H1 (cell line): ENCODE measurements around the gene NRSN2. TPM values are rescaled to one million over a fixed set of nuclear protein-coding genes. Genes with fewer than 3 reads are reported as not detected.

Experiments
- CTCF ChIA-PET: fragments of 300-600 bp; sonication (Branson Sonifier 250); formaldehyde crosslinking; loops from one replicate; lab custom pipeline; 2021; ENCODE audit not compliant: partially characterized antibody; lab: Charles Lee
- POLR2A ChIA-PET: fragments of 300-600 bp; sonication (Branson Sonifier 250); formaldehyde crosslinking; loops from one replicate; lab custom pipeline; 2021; ENCODE audit warnings: inconsistent platforms; ENCODE audit not compliant: partially characterized antibody; lab: Charles Lee
- DNase-seq, 2 experiments: peaks; one replicate each; pipeline versions ENCODE4 v3.0.0 to v3.0.0-alpha.2; 2010 to 2022; ENCODE audit warnings: low spot score in 2 of 2, low read depth in 1 of 2, mixed read lengths in 1 of 2
- FAIRE-seq: peaks from 2 replicates; lab custom pipeline; 2011; peaks lifted over from hg19 to GRCh38; lab: Jason Lieb, UNC
- H2AFZ ChIP-seq: 2 replicates; pipeline ENCODE4 v1.8.1; 2012; ENCODE audit warnings: low read length, inconsistent platforms
- H2AK5ac ChIP-seq: 2 replicates; pipeline ENCODE4 v1.6.1; 2013; ENCODE audit warnings: low read depth, low read length
- H2BK120ac ChIP-seq: replicated peaks from 2 replicates; pipeline ENCODE3; 2013; ENCODE audit warnings: low read depth, low read length, inconsistent platforms
- H2BK12ac ChIP-seq: 2 replicates; pipeline ENCODE4 v1.6.1; 2013; ENCODE audit warnings: low read depth, low read length
- H2BK15ac ChIP-seq: 2 replicates; pipeline ENCODE4 v1.6.1; 2013; ENCODE audit warnings: low read length
- H2BK20ac ChIP-seq: 2 replicates; pipeline ENCODE4 v1.6.1; 2013; ENCODE audit warnings: low read length
- H2BK5ac ChIP-seq: 2 replicates; pipeline ENCODE4 v1.6.1; 2013; ENCODE audit warnings: low read depth, low read length
- H3K14ac ChIP-seq: 2 replicates; pipeline ENCODE4 v1.6.1; 2013; ENCODE audit warnings: inconsistent platforms; ENCODE audit not compliant: insufficient read length
- H3K18ac ChIP-seq: 2 replicates; pipeline ENCODE4 v1.6.1; 2013; ENCODE audit warnings: low read length; ENCODE audit errors: extremely low read depth
- H3K23ac ChIP-seq: 2 replicates; pipeline ENCODE4 v1.6.1; 2013; ENCODE audit warnings: inconsistent platforms; ENCODE audit not compliant: insufficient read length
- H3K23me2 ChIP-seq: 2 replicates; pipeline ENCODE4 v1.6.1; 2013; ENCODE audit warnings: low read depth, low read length
- H3K27ac ChIP-seq: 2 replicates; pipeline ENCODE4 v1.6.1; 2011; ENCODE audit warnings: low read depth, low read length, inconsistent platforms
- H3K27me3 ChIP-seq, 4 experiments: replicated peaks in 1 of 4; 1 replicate in 1 of 4; 2 replicates in 3 of 4; pipeline versions ENCODE4 v1.6.1 to v1.8.1; 2011 to 2013; ENCODE audit warnings: low read length in 3 of 4, mild to moderate bottlenecking in 3 of 4, inconsistent platforms in 2 of 4, mixed read lengths in 2 of 4, moderate library complexity in 1 of 4; ENCODE audit not compliant: control insufficient read depth in 3 of 4, insufficient read depth in 3 of 4; ENCODE audit errors: extremely low read depth in 1 of 4
- H3K36me3 ChIP-seq, 4 experiments: 2 replicates each; pipeline versions ENCODE4 v1.6.1 to v1.8.1; 2011 to 2013; ENCODE audit warnings: mild to moderate bottlenecking in 4 of 4, low read length in 3 of 4, moderate library complexity in 2 of 4, control low read depth in 1 of 4, inconsistent platforms in 1 of 4; ENCODE audit not compliant: insufficient read depth in 4 of 4, control insufficient read depth in 2 of 4
- H3K4ac ChIP-seq: replicated peaks from 2 replicates; pipeline ENCODE3; 2013; ENCODE audit warnings: low read length, low read depth, mixed read lengths, inconsistent platforms; ENCODE audit not compliant: insufficient read length
- H3K4me1 ChIP-seq, 4 experiments: replicated peaks in 1 of 4; 1 replicate in 1 of 4; 2 replicates in 3 of 4; pipeline versions ENCODE4 v1.6.1 to v1.8.1; 2011 to 2013; ENCODE audit warnings: low read length in 3 of 4, inconsistent platforms in 2 of 4, mixed read lengths in 1 of 4; ENCODE audit not compliant: insufficient read depth in 4 of 4, control insufficient read depth in 3 of 4
- H3K4me2 ChIP-seq, 2 experiments: 2 replicates each; pipeline versions ENCODE4 v1.6.1 to v1.8.1; 2011 to 2013; ENCODE audit warnings: low read depth in 2 of 2, low read length in 2 of 2, control low read depth in 1 of 2, inconsistent platforms in 1 of 2, mild to moderate bottlenecking in 1 of 2; ENCODE audit not compliant: insufficient read depth in 1 of 2
- H3K4me3 ChIP-seq, 4 experiments: fragments of 200-600, 300-600 bp in 1 of 4; sonication (generic), shearing (Covaris generic), sonication (Bioruptor Twin) in 1 of 4; 2 replicates each; pipeline versions ENCODE4 v1.5.1 to v1.8.1; 2011 to 2016; ENCODE audit warnings: low read length in 4 of 4, low read depth in 3 of 4, control low read depth in 2 of 4, inconsistent platforms in 2 of 4, mild to moderate bottlenecking in 2 of 4, mixed read lengths in 1 of 4, moderate library complexity in 1 of 4; ENCODE audit not compliant: insufficient read depth in 2 of 4; ENCODE audit errors: extremely low read depth in 1 of 4
- H3K56ac ChIP-seq: replicated peaks from 2 replicates; pipeline ENCODE3; 2013; ENCODE audit warnings: low read depth, mild to moderate bottlenecking, mixed read lengths, low read length, inconsistent platforms; ENCODE audit not compliant: insufficient read length
- H3K79me1 ChIP-seq: 2 replicates; pipeline ENCODE4 v1.6.1; 2013; ENCODE audit warnings: low read depth, low read length, control low read depth
- H3K79me2 ChIP-seq, 2 experiments: 2 replicates each; pipeline versions ENCODE4 v1.6.1 to v1.8.1; 2012 to 2013; ENCODE audit warnings: low read length in 2 of 2, mild to moderate bottlenecking in 2 of 2, inconsistent platforms in 1 of 2; ENCODE audit not compliant: insufficient read depth in 2 of 2, control insufficient read depth in 1 of 2
- H3K9ac ChIP-seq, 4 experiments: replicated peaks in 1 of 4; 1 replicate in 1 of 4; 2 replicates in 3 of 4; pipeline versions ENCODE4 v1.6.1 to v1.8.1; 2011 to 2013; ENCODE audit warnings: low read depth in 3 of 4, low read length in 3 of 4, control low read depth in 2 of 4, mild to moderate bottlenecking in 2 of 4, moderate library complexity in 2 of 4, inconsistent platforms in 1 of 4; ENCODE audit errors: extremely low read depth in 1 of 4
- H3K9me3 ChIP-seq, 2 experiments: 2 replicates each; pipeline versions ENCODE4 v1.6.1 to v1.8.1; 2012 to 2013; ENCODE audit warnings: mild to moderate bottlenecking in 2 of 2, moderate library complexity in 2 of 2, control low read depth in 1 of 2, inconsistent platforms in 1 of 2, low read depth in 1 of 2, low read length in 1 of 2, mixed read lengths in 1 of 2; ENCODE audit not compliant: insufficient read depth in 2 of 2
- H4K20me1 ChIP-seq, 2 experiments: replicated peaks in 1 of 2; 2 replicates each; pipeline versions ENCODE3 to v1.8.1; 2011 to 2013; ENCODE audit warnings: inconsistent platforms in 2 of 2, low read length in 2 of 2, mild to moderate bottlenecking in 1 of 2; ENCODE audit not compliant: insufficient read depth in 2 of 2, control insufficient read depth in 1 of 2
- H4K5ac ChIP-seq: 2 replicates; pipeline ENCODE4 v1.6.1; 2013; ENCODE audit warnings: low read length, low read depth, mixed read lengths, inconsistent platforms; ENCODE audit not compliant: insufficient read length
- H4K8ac ChIP-seq: 2 replicates; pipeline ENCODE4 v1.8.0; 2013; ENCODE audit warnings: mild to moderate bottlenecking, moderate library complexity, low read length, inconsistent platforms; ENCODE audit not compliant: insufficient read depth; ENCODE audit errors: extremely low read depth
- H4K91ac ChIP-seq: replicated peaks from 2 replicates; pipeline ENCODE3; 2013; ENCODE audit warnings: low read length, mixed read lengths, inconsistent platforms; ENCODE audit not compliant: insufficient read length
- BRCA1 ChIP-seq: IDR thresholded peaks from 2 replicates; pipeline ENCODE4 v1.6.1; 2012; ENCODE audit warnings: low read depth, low read length, improper control_type of control experiment
- JUND ChIP-seq: IDR thresholded peaks from 2 replicates; pipeline ENCODE4 v1.6.1; 2011; ENCODE audit warnings: mild to moderate bottlenecking, improper control_type of control experiment, low read length
- KDM1A ChIP-seq: fragments of 200-600, 300-600 bp; sonication (generic); IDR thresholded peaks from 2 replicates; pipeline ENCODE4 v1.7.1; 2016; ENCODE audit warnings: mild to moderate bottlenecking, low read length, borderline replicate concordance
- KDM5A ChIP-seq: fragments of 200-600 bp; IDR thresholded peaks from 2 replicates; pipeline ENCODE4 v1.7.1; 2012; ENCODE audit warnings: mild to moderate bottlenecking, low read length, inconsistent platforms, mixed read lengths
- RBBP5 ChIP-seq: IDR thresholded peaks from 2 replicates; pipeline ENCODE4 v1.7.1; 2012; ENCODE audit warnings: low read depth, mild to moderate bottlenecking, inconsistent platforms, low read length, moderate library complexity, borderline replicate concordance
- SIRT6 ChIP-seq: IDR thresholded peaks from one replicate; pipeline ENCODE4 v1.7.1; 2012; ENCODE audit warnings: low read length, inconsistent platforms
- SIX5 ChIP-seq: IDR thresholded peaks from 2 replicates; pipeline ENCODE4 v1.6.1; 2011; ENCODE audit warnings: mild to moderate bottlenecking, low read depth, low read length
- SRF ChIP-seq: IDR thresholded peaks from 2 replicates; pipeline ENCODE4 v1.6.1; 2011; ENCODE audit warnings: mild to moderate bottlenecking, low read depth, low read length, moderate library complexity
- TAF1 ChIP-seq: IDR thresholded peaks from 2 replicates; pipeline ENCODE4 v1.6.1; 2011; ENCODE audit warnings: mild to moderate bottlenecking, low read depth, low read length
- TAF7 ChIP-seq: optimal IDR thresholded peaks from 2 replicates; pipeline ENCODE3; 2011; ENCODE audit warnings: low read depth, mild to moderate bottlenecking, inconsistent platforms, low read length, moderate library complexity, borderline replicate concordance
- TBP ChIP-seq: IDR thresholded peaks from 2 replicates; pipeline ENCODE4 v1.6.1; 2011; ENCODE audit warnings: low read depth, low read length, improper control_type of control experiment
- ZNF274 ChIP-seq: IDR thresholded peaks from 2 replicates; pipeline ENCODE4 v1.7.0; 2012; ENCODE audit warnings: low read length, borderline replicate concordance; ENCODE audit errors: extremely low read depth
- WGBS, 2 experiments: shearing (Covaris generic) in 1 of 2; methylation state at CpG; one replicate each; pipeline versions ENCODE4 v1.1.6 to v1.1.7; 2013 to 2015; ENCODE audit warnings: low lambda C conversion rate in 2 of 2, mixed read lengths in 2 of 2, inconsistent platforms in 1 of 2, low coverage in 1 of 2, missing lambda C conversion rate in 1 of 2; ENCODE audit not compliant: insufficient replicate concordance in 2 of 2, insufficient coverage in 1 of 2, insufficient read length in 1 of 2; ENCODE audit errors: extremely low coverage in 1 of 2, missing lambda C conversion rate in 1 of 2; 5-methylcytosine and 5-hydroxymethylcytosine counted together
- polyA plus RNA-seq, 7 experiments: library from polyadenylated mRNA; depleted of rRNA in 3 of 7; stranded (reverse) in 5 of 7; unstranded in 2 of 7; fragments of >200 nt in 5 of 7; fragments of 200-250 nt in 2 of 7; gene quantifications; 1 replicate in 5 of 7; 2 replicates in 1 of 7; 4 replicates in 1 of 7; pipeline versions ENCODE4 v1.2.1 to v1.2.3, GENCODE V29; 2011 to 2013; ENCODE audit warnings: missing spikeins in 2 of 7, mixed read lengths in 2 of 7
- total RNA-seq: library from RNA; stranded (reverse); fragmentation: NEBNext Ultra II Directional; extraction: Animal tissue kit (Norgen Biotek cat#: 25700); gene quantifications from 2 replicates; pipeline ENCODE4 v1.2.1, GENCODE V29; 2021
- TF ChIP-seq, protein P1 (sequence below): IDR thresholded peaks from 2 replicates; pipeline ENCODE4 v1.6.1; 2012; ENCODE audit warnings: inconsistent platforms
- TF ChIP-seq, protein P2 (sequence below): IDR thresholded peaks from 2 replicates; pipeline ENCODE4 v1.6.1; 2012; ENCODE audit warnings: inconsistent platforms

Gene NRSN2
- total and polyA plus RNA-seq, 2 of the 8 experiments (the other 6 are each of a cell fraction or from before 2014, with no cell fraction given): 19.4 to 33.3 TPM

DNA sequence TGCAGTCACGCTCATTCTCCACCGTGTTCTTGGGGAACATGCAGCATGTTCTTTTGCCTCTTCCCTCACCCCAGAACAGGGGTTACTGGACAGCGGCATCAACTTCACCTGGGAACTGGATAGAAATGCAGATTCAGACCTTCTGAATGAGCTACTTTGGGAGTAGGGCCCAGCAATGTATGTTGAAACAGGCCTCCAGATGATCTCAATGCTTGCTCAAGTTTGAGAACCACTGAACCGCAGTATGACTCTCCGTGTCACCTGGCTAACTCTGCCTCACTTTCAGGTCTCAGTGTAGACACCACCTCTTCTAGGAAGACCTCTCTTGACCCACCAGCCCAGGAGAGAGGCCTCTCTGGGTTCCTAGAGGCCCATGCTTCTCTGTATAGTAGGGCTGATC, 38.5 kb downstream of the NRSN2 start:
- no peak overlapping the region for H3K18ac ChIP-seq
- H3K4me3 ChIP-seq: no peak overlapping the region
- no peak overlapping the region for H3K4me2 ChIP-seq
- H2BK20ac ChIP-seq: no peak overlapping the region
- H3K27me3 ChIP-seq: peaks cover 0 to 15% (median 8%) of the 10 kb centered on the region in 4 experiments; a peak in 5 of 7 replicates
- no peak overlapping the region for H2BK120ac ChIP-seq
- peaks cover 0 to 17% (median 2%) of the 10 kb centered on the region in 4 experiments; a peak in 3 of 8 replicates for H3K36me3 ChIP-seq
- H3K79me2 ChIP-seq: peaks cover 0 to 3% of the 10 kb centered on the region in 2 experiments; a peak in 1 of 4 replicates
- H3K4me1 ChIP-seq: peaks cover 0 to 7% (median 1%) of the 10 kb centered on the region in 4 experiments; a peak in 3 of 7 replicates
- no peak overlapping the region for H2BK12ac ChIP-seq
- H3K23ac ChIP-seq: no peak overlapping the region
- no peak overlapping the region for H2BK15ac ChIP-seq
- no peak overlapping the region for H3K4ac ChIP-seq
- no peaks in the 10 kb centered on the region; the same call in 1 of the 2 replicates for H3K79me1 ChIP-seq
- no peak for FAIRE-seq
- 96% methylated on average over 5 of the region's 5 CpGs; no CpG with 5 or more reads in 1 of the 2 experiments for WGBS, 2 experiments
- no peak overlapping the region for H3K9ac ChIP-seq
- POLR2A ChIA-PET: interaction anchor here (0.6 to 15.2 kb wide), 6 partner anchors 8 to 107 kb away, joined by 3 to 263 read pairs (median 6); no protein-coding TSS in a partner anchor
- no peak overlapping the region for H2AFZ ChIP-seq
- H4K91ac ChIP-seq: no peak overlapping the region
- H4K8ac ChIP-seq: no peak overlapping the region
- H3K56ac ChIP-seq: no peak overlapping the region
- CTCF ChIA-PET: interaction anchor here (0.7 to 4.3 kb wide), 4 partner anchors 12 to 816 kb away, joined by 3 to 18 read pairs (median 7); no protein-coding TSS in a partner anchor
- H3K14ac ChIP-seq: no peak overlapping the region
- DNase-seq: no peak
- H4K5ac ChIP-seq: no peak overlapping the region
- no peak overlapping the region for H2AK5ac ChIP-seq
- no peak overlapping the region for H3K27ac ChIP-seq
- peaks cover 7% of the 10 kb centered on the region; the same call in 1 of the 2 replicates for H3K23me2 ChIP-seq
- no peaks in the 10 kb centered on the region for H3K9me3 ChIP-seq
- peaks cover 6 to 9% of the 10 kb centered on the region in 2 experiments for H4K20me1 ChIP-seq
- no peak overlapping the region for H2BK5ac ChIP-seq
- TF ChIP-seq SIRT6: no peak
- TF ChIP-seq BRCA1: no peak
- no peak for TF ChIP-seq KDM1A
- no peak for TF ChIP-seq KDM5A
- no peak for TF ChIP-seq JUND
- no peak for TF ChIP-seq TAF7
- TF ChIP-seq SRF: no peak
- TF ChIP-seq ZNF274: no peak
- TF ChIP-seq, protein P1, sequence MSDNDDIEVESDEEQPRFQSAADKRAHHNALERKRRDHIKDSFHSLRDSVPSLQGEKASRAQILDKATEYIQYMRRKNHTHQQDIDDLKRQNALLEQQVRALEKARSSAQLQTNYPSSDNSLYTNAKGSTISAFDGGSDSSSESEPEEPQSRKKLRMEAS: no peak
- TF ChIP-seq RBBP5: no peak
- TF ChIP-seq TBP: no peak
- no peak for TF ChIP-seq TAF1
- TF ChIP-seq, protein P2, sequence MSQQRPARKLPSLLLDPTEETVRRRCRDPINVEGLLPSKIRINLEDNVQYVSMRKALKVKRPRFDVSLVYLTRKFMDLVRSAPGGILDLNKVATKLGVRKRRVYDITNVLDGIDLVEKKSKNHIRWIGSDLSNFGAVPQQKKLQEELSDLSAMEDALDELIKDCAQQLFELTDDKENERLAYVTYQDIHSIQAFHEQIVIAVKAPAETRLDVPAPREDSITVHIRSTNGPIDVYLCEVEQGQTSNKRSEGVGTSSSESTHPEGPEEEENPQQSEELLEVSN: no peak
- TF ChIP-seq SIX5: no peak
